ENCODE results near the gene SLMAP. TPM values are rescaled to one million over a fixed set of nuclear protein-coding genes. Genes with fewer than 3 reads are reported as not detected.

SLMAP gene
- total RNA-seq, 4 donors from 2014 or later = 81.1 to 113 (median 97.1) TPM

GRCh38 chr3:57956119-57956832 is 200.2 kb downstream of the SLMAP start:
- DNase-seq (no peak), ATAC-seq (no peak)
- Histone ChIP-seq H3K27me3 (no peaks in the 10 kb centered on the region), H3K27ac (peak overlapping the region in 2 of 4 donors; percentile 8 to 19), H3K36me3 (no peaks in the 10 kb centered on the region), H3K9me3 (no peaks in the 10 kb centered on the region), H3K4me3 (no peak overlapping the region), H3K4me1 (peaks cover 15 to 24% of the 10 kb centered on the region in 2 donors)
- in situ Hi-C loops (cut with MboI; ENCODE audit: low sequenced_read_pairs in 4 of 4) = no loop called here
- intact Hi-C loops (cut with DNase I; ENCODE audit: low total_unique reads) = no loop called here
- TF ChIP-seq POLR2A (IDR thresholded peaks at IDR 0.05) = no peak
- no peak for TF ChIP-seq CTCF (IDR thresholded peaks at IDR 0.05 in 4 of 5, conservative IDR thresholded peaks at IDR 0.05 in 1 of 5)

- H3K9me3 ChIP-seq = no peaks in the 10 kb centered on the region
- intact Hi-C loops (cut with DNase I; ENCODE audit: low total_unique reads) = no loop called here
- H3K36me3 ChIP-seq = no peaks in the 10 kb centered on the region
- TF ChIP-seq CTCF (IDR thresholded peaks at IDR 0.05 in 4 of 5, conservative IDR thresholded peaks at IDR 0.05 in 1 of 5) = no peak
- no peak for TF ChIP-seq POLR2A (IDR thresholded peaks at IDR 0.05)
- in situ Hi-C loops (cut with MboI; ENCODE audit: low sequenced_read_pairs in 4 of 4) = no loop called here
- H3K4me3 ChIP-seq = no peak overlapping the region
- peak overlapping the region in 1 of 4 donors; percentile 19 for H3K27ac ChIP-seq
- DNase-seq (no peak), ATAC-seq (no peak)
- peaks cover 10 to 19% of the 10 kb centered on the region in 2 donors for H3K4me1 ChIP-seq
- H3K27me3 ChIP-seq = no peaks in the 10 kb centered on the region
Observed at GRCh38 chr3:57956833-57957174, 200.7 kb downstream of the SLMAP start.

GRCh38 chr3:57957824-57958223 is 201.7 kb downstream of the SLMAP start:
- intact Hi-C loops (cut with DNase I; ENCODE audit: low total_unique reads) = no loop called here
- ATAC-seq = no peak
- no peak overlapping the region for H3K27ac ChIP-seq
- TF ChIP-seq POLR2A (IDR thresholded peaks at IDR 0.05) (no peak), CTCF (IDR thresholded peaks at IDR 0.05 in 4 of 5, conservative IDR thresholded peaks at IDR 0.05 in 1 of 5) (no peak)
- no peaks in the 10 kb centered on the region for H3K27me3 ChIP-seq
- no peaks in the 10 kb centered on the region for H3K36me3 ChIP-seq
- no peak overlapping the region for H3K4me3 ChIP-seq
- in situ Hi-C loops (cut with MboI; ENCODE audit: low sequenced_read_pairs in 4 of 4) = no loop called here
- H3K4me1 ChIP-seq = peaks cover 5 to 10% of the 10 kb centered on the region in 2 donors
- DNase-seq = no peak
- no peaks in the 10 kb centered on the region for H3K9me3 ChIP-seq

GRCh38 chr3:57958642-57959422 is 202.7 kb downstream of the SLMAP start:
- H3K4me3 ChIP-seq = no peak overlapping the region
- ATAC-seq = no peak
- no peaks in the 10 kb centered on the region for H3K27me3 ChIP-seq
- in situ Hi-C loops (cut with MboI; ENCODE audit: low sequenced_read_pairs in 4 of 4) = no loop called here
- H3K27ac ChIP-seq = peak overlapping the region; percentile 36 to 69 (median 54)
- no peak for DNase-seq
- intact Hi-C loops (cut with DNase I; ENCODE audit: low total_unique reads) = no loop called here
- no peaks in the 10 kb centered on the region for H3K36me3 ChIP-seq
- no peaks in the 10 kb centered on the region for H3K9me3 ChIP-seq
- TF ChIP-seq POLR2A (IDR thresholded peaks at IDR 0.05) (no peak), CTCF (IDR thresholded peaks at IDR 0.05 in 4 of 5, conservative IDR thresholded peaks at IDR 0.05 in 1 of 5) (no peak)
- peaks cover 5 to 10% of the 10 kb centered on the region in 2 donors for H3K4me1 ChIP-seq
